AG04449 (cell line): ENCODE data around the gene CADPS.

ENCODE experiments used
- CTCF ChIA-PET: fragments of 350-600 bp; formaldehyde crosslinking; extraction: SDS; loops from one replicate; lab custom pipeline; 2021; ENCODE audit warnings: antibody characterized with exemption; lab: Yijun Ruan, JAX
- POLR2A ChIA-PET: fragments of 400-600, 350-600 bp; formaldehyde crosslinking; extraction: SDS; loops from one replicate; lab custom pipeline; 2020; ENCODE audit warnings: antibody characterized with exemption, inconsistent platforms; lab: Yijun Ruan, JAX
- DNase-seq: peaks from one replicate; pipeline ENCODE4 v3.0.0-alpha.2; 2010; ENCODE audit warnings: low read depth, low spot score
- H3K4me3 ChIP-seq: 2 replicates; pipeline ENCODE4 v1.5.1; 2011; ENCODE audit warnings: low read depth, mild to moderate bottlenecking, control low read depth, low read length
- CTCF ChIP-seq: IDR thresholded peaks from one replicate; pipeline ENCODE4 v1.5.1; 2011; ENCODE audit warnings: mild to moderate bottlenecking, moderate library complexity, low read length, control low read depth, inconsistent platforms; ENCODE audit not compliant: insufficient read depth; ENCODE audit errors: missing control alignments

Gene CADPS

GRCh38 chr3:62797132-62797531 lies 78.1 kb downstream of the CADPS start:
- ChIA-PET CTCF (no interaction called here), POLR2A (no interaction called here)
- TF ChIP-seq CTCF, result no peak
- no peak overlapping the region for H3K4me3 ChIP-seq
- no peak for DNase-seq

DNA sequence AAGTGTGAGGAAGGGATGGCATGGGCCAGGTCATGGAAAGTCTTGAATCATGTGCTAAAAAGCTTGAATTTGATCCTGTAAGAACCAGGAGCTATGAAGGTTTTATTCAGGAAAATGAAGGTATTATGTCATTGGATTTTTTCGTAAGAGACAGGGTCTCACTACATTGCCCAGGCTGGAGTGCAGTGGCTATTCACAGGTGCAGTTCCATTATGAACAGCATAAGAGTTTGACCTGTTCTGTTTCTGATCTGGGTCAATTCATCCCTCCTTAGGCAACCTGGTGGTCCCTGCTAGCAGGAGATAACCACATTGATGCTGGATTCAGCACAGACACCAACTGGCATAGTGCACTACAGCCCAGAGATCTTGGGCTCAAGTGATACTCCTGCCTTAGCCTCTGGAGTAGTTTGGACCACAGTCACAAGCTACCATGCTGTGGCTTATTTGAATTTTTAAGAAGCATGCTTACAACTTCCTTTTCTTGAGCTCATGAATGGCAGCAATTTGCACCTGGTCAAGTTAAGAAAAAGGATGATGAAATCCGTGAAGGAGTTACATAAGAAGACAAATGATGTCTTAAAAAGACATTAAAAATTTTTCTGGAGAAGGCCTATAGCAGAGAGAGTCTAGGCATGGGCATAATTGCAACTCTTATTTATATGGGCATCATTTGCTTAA lies 79.1 kb downstream of the CADPS start:
- no peak for TF ChIP-seq CTCF
- no peak for DNase-seq
- ChIA-PET CTCF (interaction anchor here (0.5 kb wide), 1 partner anchor 232 kb away, joined by 3 read pairs; no protein-coding TSS in a partner anchor), POLR2A (no interaction called here)
- H3K4me3 ChIP-seq, result no peak overlapping the region

- H3K4me3 ChIP-seq, result no peak overlapping the region
- TF ChIP-seq CTCF, result no peak
- no peak for DNase-seq
- ChIA-PET CTCF (no interaction called here), POLR2A (no interaction called here)
Observed at GRCh38 chr3:62793946-62794345, 81.3 kb downstream of the CADPS start.

GRCh38 chr3:62785384-62785783 lies 89.8 kb downstream of the CADPS start:
- no peak for DNase-seq
- ChIA-PET CTCF (no interaction called here), POLR2A (no interaction called here)
- no peak for TF ChIP-seq CTCF
- H3K4me3 ChIP-seq, result no peak overlapping the region

- no peak for DNase-seq
- CTCF ChIA-PET, result no interaction called here
- no peak for TF ChIP-seq CTCF
- H3K4me3 ChIP-seq, result no peak overlapping the region
- POLR2A ChIA-PET, result no interaction called here
Observed at GRCh38 chr3:62781121-62781520, 94.1 kb downstream of the CADPS start.

- no peak for TF ChIP-seq CTCF
- POLR2A ChIA-PET, result no interaction called here
- CTCF ChIA-PET, result no interaction called here
Observed at GRCh38 chr3:62777674-62778073, 97.5 kb downstream of the CADPS start.

More at GRCh38 chr3:62777674-62778073, 97.5 kb downstream of the CADPS start:
- no peak for DNase-seq
- no peak overlapping the region for H3K4me3 ChIP-seq
